GM12878 (cell line): ENCODE results near the gene TGM5. TPM values are rescaled to one million over a fixed set of nuclear protein-coding genes. Genes with fewer than 3 reads are reported as not detected.

Experiments
- ATAC-seq: fragments of 200-7000 bp; cut with Tn5 transposase; 3 replicates; pipeline ENCODE4 v1.9.1; 2020; ENCODE audit warnings: mild to moderate bottlenecking, moderate library complexity
- BruUV-seq: library from RNA; stranded (reverse); fragments of 400-500 nt; replicated peaks from 2 replicates; lab custom pipeline; 2021; lab: Mats Ljungman, UMichigan
- CTCF ChIA-PET: fragments of 300-600 bp; sonication (Branson Sonifier 250); formaldehyde crosslinking; extraction: SDS; loops from one replicate; lab custom pipeline; 2021; ENCODE audit warnings: inconsistent platforms; lab: Yijun Ruan, JAX
- POLR2A ChIA-PET: fragments of 350-600 bp; formaldehyde crosslinking; extraction: SDS; loops from one replicate; lab custom pipeline; 2021; ENCODE audit warnings: inconsistent platforms; lab: Charles Lee
- RAD21 ChIA-PET: fragments of 300-600 bp; sonication (Branson Sonifier 250); formaldehyde crosslinking; loops from one replicate; lab custom pipeline; 2023; ENCODE audit warnings: antibody characterized with exemption; ENCODE audit not compliant: unreplicated experiment; lab: Charles Lee
- SMC1A ChIA-PET: fragments of 300-600 bp; sonication (Branson Sonifier 250); formaldehyde crosslinking; loops from one replicate; lab custom pipeline; 2023; ENCODE audit not compliant: unreplicated experiment, uncharacterized antibody; lab: Charles Lee
- DNase-seq: peaks from one replicate; pipeline ENCODE4 v3.0.0-alpha.2; 2011; ENCODE audit warnings: low read depth, low spot score
- FAIRE-seq: peaks from 3 replicates; lab custom pipeline; 2011; peaks lifted over from hg19 to GRCh38; lab: Jason Lieb, UNC
- H2AFZ ChIP-seq: 2 replicates; pipeline ENCODE4 v1.6.0; 2011; ENCODE audit warnings: low read depth, low read length, control low read depth; ENCODE audit not compliant: control insufficient read depth
- H3K27ac ChIP-seq: 2 replicates; pipeline ENCODE4 v1.5.1; 2011; ENCODE audit warnings: control low read depth; ENCODE audit not compliant: control insufficient read depth, insufficient read depth
- H3K27me3 ChIP-seq, 2 experiments: replicated peaks in 1 of 2; 2 replicates each; pipeline versions ENCODE4 v1.6.0 to v1.6.1; 2011; ENCODE audit warnings: low read length in 1 of 2; ENCODE audit not compliant: control insufficient read depth in 2 of 2, insufficient read depth in 2 of 2
- H3K36me3 ChIP-seq, 2 experiments: 2 replicates each; pipeline ENCODE4 v1.5.1; 2011; ENCODE audit warnings: low read length in 1 of 2; ENCODE audit not compliant: control insufficient read depth in 2 of 2, insufficient read depth in 2 of 2
- H3K4me1 ChIP-seq: 2 replicates; pipeline ENCODE4 v1.6.1; 2011; ENCODE audit warnings: mild to moderate bottlenecking, low read length, moderate library complexity, mixed read lengths; ENCODE audit not compliant: control insufficient read depth, insufficient read depth
- H3K4me2 ChIP-seq: 2 replicates; pipeline ENCODE4 v1.6.0; 2011; ENCODE audit warnings: control low read depth; ENCODE audit not compliant: control insufficient read depth, insufficient read depth
- H3K4me3 ChIP-seq: fragments of 200-600 bp; sonication (generic); 2 replicates; pipeline ENCODE4 v1.5.1; 2016
- H3K79me2 ChIP-seq: 2 replicates; pipeline ENCODE4 v1.6.0; 2011; ENCODE audit warnings: low read length; ENCODE audit not compliant: control insufficient read depth, insufficient read depth
- H3K9ac ChIP-seq: 2 replicates; pipeline ENCODE4 v1.8.0; 2011; ENCODE audit warnings: low read length, control low read depth, mixed read lengths; ENCODE audit not compliant: control insufficient read depth, insufficient read depth
- H3K9me3 ChIP-seq: replicated peaks from 3 replicates; pipeline ENCODE4 v1.5.1; 2011; ENCODE audit warnings: mild to moderate bottlenecking, low read length; ENCODE audit not compliant: control insufficient read depth, insufficient read depth
- H4K20me1 ChIP-seq: 2 replicates; pipeline ENCODE4 v1.6.0; 2011; ENCODE audit not compliant: control insufficient read depth, insufficient read depth
- CEBPB ChIP-seq, 2 experiments: fragments of 150-350 bp in 1 of 2; IDR thresholded peaks; 2 replicates each; pipeline ENCODE4 v1.6.1; 2012 to 2014; ENCODE audit warnings: low read depth in 2 of 2, low read length in 2 of 2, borderline replicate concordance in 1 of 2, inconsistent platforms in 1 of 2
- E2F8 ChIP-seq: fragments of 450-650 bp; IDR thresholded peaks from 2 replicates; pipeline ENCODE4 v1.6.1; 2018; ENCODE audit warnings: mild to moderate bottlenecking, low read depth, moderate library complexity; ENCODE audit not compliant: partially characterized antibody
- HSF1 ChIP-seq: fragments of 150-350 bp; IDR thresholded peaks from 2 replicates; pipeline ENCODE4 v1.6.1; 2014; ENCODE audit warnings: mild to moderate bottlenecking, low read depth, low read length
- NFIC ChIP-seq: IDR thresholded peaks from 2 replicates; pipeline ENCODE4 v1.6.1; 2012; ENCODE audit warnings: low read depth, mild to moderate bottlenecking, inconsistent platforms, low read length, moderate library complexity
- NFXL1 ChIP-seq: fragments of 450-650 bp; IDR thresholded peaks from 2 replicates; pipeline ENCODE4 v1.6.1; 2017; ENCODE audit warnings: antibody characterized with exemption, mild to moderate bottlenecking, borderline replicate concordance
- RFX5 ChIP-seq: IDR thresholded peaks from 2 replicates; pipeline ENCODE4 v1.6.1; 2011; ENCODE audit warnings: low read depth, low read length, improper control_type of control experiment
- SUZ12 ChIP-seq: fragments of 200-600 bp; sonication (generic); IDR thresholded peaks from one replicate; pipeline ENCODE4 v1.6.1; 2018; ENCODE audit warnings: antibody characterized with exemption, mild to moderate bottlenecking; ENCODE audit not compliant: unreplicated experiment
- WGBS: methylation state at CpG from one replicate; pipeline ENCODE4 v1.1.6; 2016; ENCODE audit warnings: low lambda C conversion rate; ENCODE audit not compliant: insufficient replicate concordance, insufficient coverage; ENCODE audit errors: missing lambda C conversion rate; 5-methylcytosine and 5-hydroxymethylcytosine counted together
- in situ Hi-C: fragments of 300-500 bp; cut with MboI; formaldehyde crosslinking; loops from 9 replicates; pipeline ENCODE4 v1.14.3; 2018; ENCODE audit warnings: mixed read lengths
- intact Hi-C: fragments of 100-400 bp; cut with micrococcal nuclease; formaldehyde crosslinking; loops from one replicate; pipeline ENCODE4 v1.14.2; 2022; ENCODE audit not compliant: unreplicated experiment
- polyA plus RNA-seq, 11 experiments: library from polyadenylated mRNA; depleted of rRNA in 4 of 11; unstranded in 6 of 11; stranded (reverse) in 5 of 11; fragments of >200 nt; fragmentation: Nextera tagmentation in 4 of 11; fragmentation: Illumina TruSeq in 1 of 11; extraction: Ambion mirVana in 4 of 11; extraction: Trizol in 1 of 11; gene quantifications; 1 replicate in 1 of 11; 2 replicates in 10 of 11; pipeline versions ENCODE4 v1.2.1 to v1.2.3, GENCODE V29; 2011 to 2016; ENCODE audit warnings: inconsistent platforms in 2 of 11, missing spikeins in 2 of 11, low read depth in 1 of 11
- total RNA-seq, 4 experiments: library from RNA; depleted of rRNA in 3 of 4; stranded (reverse); fragments of >200 nt in 3 of 4; fragmentation: Illumina TruSeq in 1 of 4; extraction: Trizol in 1 of 4; gene quantifications; 2 replicates each; pipeline versions ENCODE4 v1.2.1 to v1.2.3, GENCODE V29; 2013 to 2021
- TF ChIP-seq, protein P1 (sequence below): IDR thresholded peaks from 2 replicates; pipeline ENCODE4 v1.6.1; 2011; ENCODE audit warnings: borderline replicate concordance, low read depth, mild to moderate bottlenecking, moderate library complexity, low read length; ENCODE audit not compliant: insufficient read depth, poor library complexity, severe bottlenecking
- TF ChIP-seq, protein P2 (sequence below): fragments of 450-650 bp; IDR thresholded peaks from 2 replicates; pipeline ENCODE4 v1.6.1; 2017; ENCODE audit warnings: mild to moderate bottlenecking

TGM5 gene
- total and polyA plus RNA-seq, 10 of the 15 experiments (the other 5 are each of a cell fraction or from before 2014, with no cell fraction given) = 4.4 to 27.1 (median 5.6) TPM

DNA sequence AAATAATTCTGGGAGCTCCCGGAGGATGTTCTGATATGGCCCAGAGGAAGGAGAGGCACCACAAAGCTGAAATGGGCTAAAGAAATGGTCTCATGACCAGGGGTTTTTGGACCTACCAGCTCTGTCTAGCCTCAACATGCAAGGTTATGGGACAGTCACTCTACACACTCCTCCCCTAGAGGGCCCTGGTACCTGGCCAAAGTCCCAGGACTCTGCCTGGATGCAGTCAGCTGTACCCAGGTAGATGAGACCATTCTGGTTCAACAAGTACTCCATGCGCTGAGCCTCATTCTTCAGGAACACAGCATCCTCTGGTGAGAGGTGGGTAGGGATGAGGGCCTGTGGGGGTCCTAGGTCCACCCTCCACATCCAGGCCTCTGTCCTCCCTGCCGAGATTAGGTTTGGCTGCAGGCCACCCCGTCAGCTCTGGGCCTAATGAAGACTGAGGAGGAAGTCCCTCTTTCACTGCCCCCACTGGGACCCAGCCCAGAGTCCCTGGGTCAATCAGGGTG is 55.4 kb downstream of the TGM5 start:
- Histone ChIP-seq H4K20me1 (no peaks in the 10 kb centered on the region), H2AFZ (no peak overlapping the region), H3K36me3 (no peaks in the 10 kb centered on the region), H3K27ac (no peak overlapping the region), H3K27me3 (peaks cover 0 to 3% of the 10 kb centered on the region in 2 experiments; a peak in 2 of 4 replicates), H3K4me1 (no peaks in the 10 kb centered on the region), H3K4me2 (no peak overlapping the region), H3K79me2 (no peaks in the 10 kb centered on the region), H3K4me3 (no peak overlapping the region), H3K9ac (no peak overlapping the region), H3K9me3 (no peaks in the 10 kb centered on the region)
- SMC1A ChIA-PET = interaction anchor here (1.0 to 3.9 kb wide), 5 partner anchors 8 to 74 kb away, joined by 3 to 12 read pairs (median 4); no protein-coding TSS in a partner anchor
- TF ChIP-seq NFXL1 (no peak), CEBPB (IDR thresholded peaks at IDR 0.05; ENCODE audit: borderline replicate concordance in 1 of 2, low read depth in 2 of 2, low read length in 2 of 2) (no peak), HSF1 (no peak), SUZ12 (no peak), RFX5 (no peak), NFIC (no peak), E2F8 (no peak)
- TF ChIP-seq, protein P1, sequence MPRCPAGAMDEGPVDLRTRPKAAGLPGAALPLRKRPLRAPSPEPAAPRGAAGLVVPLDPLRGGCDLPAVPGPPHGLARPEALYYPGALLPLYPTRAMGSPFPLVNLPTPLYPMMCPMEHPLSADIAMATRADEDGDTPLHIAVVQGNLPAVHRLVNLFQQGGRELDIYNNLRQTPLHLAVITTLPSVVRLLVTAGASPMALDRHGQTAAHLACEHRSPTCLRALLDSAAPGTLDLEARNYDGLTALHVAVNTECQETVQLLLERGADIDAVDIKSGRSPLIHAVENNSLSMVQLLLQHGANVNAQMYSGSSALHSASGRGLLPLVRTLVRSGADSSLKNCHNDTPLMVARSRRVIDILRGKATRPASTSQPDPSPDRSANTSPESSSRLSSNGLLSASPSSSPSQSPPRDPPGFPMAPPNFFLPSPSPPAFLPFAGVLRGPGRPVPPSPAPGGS = no peak
- TF ChIP-seq, protein P2, sequence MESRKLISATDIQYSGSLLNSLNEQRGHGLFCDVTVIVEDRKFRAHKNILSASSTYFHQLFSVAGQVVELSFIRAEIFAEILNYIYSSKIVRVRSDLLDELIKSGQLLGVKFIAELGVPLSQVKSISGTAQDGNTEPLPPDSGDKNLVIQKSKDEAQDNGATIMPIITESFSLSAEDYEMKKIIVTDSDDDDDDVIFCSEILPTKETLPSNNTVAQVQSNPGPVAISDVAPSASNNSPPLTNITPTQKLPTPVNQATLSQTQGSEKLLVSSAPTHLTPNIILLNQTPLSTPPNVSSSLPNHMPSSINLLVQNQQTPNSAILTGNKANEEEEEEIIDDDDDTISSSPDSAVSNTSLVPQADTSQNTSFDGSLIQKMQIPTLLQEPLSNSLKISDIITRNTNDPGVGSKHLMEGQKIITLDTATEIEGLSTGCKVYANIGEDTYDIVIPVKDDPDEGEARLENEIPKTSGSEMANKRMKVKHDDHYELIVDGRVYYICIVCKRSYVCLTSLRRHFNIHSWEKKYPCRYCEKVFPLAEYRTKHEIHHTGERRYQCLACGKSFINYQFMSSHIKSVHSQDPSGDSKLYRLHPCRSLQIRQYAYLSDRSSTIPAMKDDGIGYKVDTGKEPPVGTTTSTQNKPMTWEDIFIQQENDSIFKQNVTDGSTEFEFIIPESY = no peak
- ATAC-seq = no peak
- no peak for DNase-seq
- RAD21 ChIA-PET = interaction anchor here (1.4 kb wide), 1 partner anchor 76 kb away, joined by 3 read pairs; no protein-coding TSS in a partner anchor
- POLR2A ChIA-PET = no interaction called here
- intact Hi-C loops = no loop called here
- CTCF ChIA-PET = interaction anchor here (1.0 to 3.1 kb wide), 4 partner anchors 12 to 74 kb away, joined by 3 to 12 read pairs (median 6); no protein-coding TSS in a partner anchor
- BruUV-seq = no TSS peak
- no peak for FAIRE-seq
- in situ Hi-C loops = no loop called here
- WGBS = 52% methylated on average over 4 of the region's 4 CpGs
